ENCODE data around the gene ARPC1B. TPM values are rescaled to one million over a fixed set of nuclear protein-coding genes. Genes with fewer than 3 reads are reported as not detected.
"Not testable (repeated sequence)": the region's sequence is repeated elsewhere in the genome, so short reads cannot be mapped to it uniquely, and the experiment has no call there.

Gene ARPC1B
- total RNA-seq, 1 donor from 2014 or later, result 254 TPM

- Mint-ChIP-seq H3K27me3 (ENCODE audit: insufficient read depth) (no peaks in the 10 kb centered on the region), H3K4me1 (ENCODE audit: low read depth) (peaks cover 40% of the 10 kb centered on the region), H3K36me3 (ENCODE audit: low read depth) (peaks cover 34% of the 10 kb centered on the region), H3K4me3 (peak overlapping the region; percentile 98), H3K9me3 (no peaks in the 10 kb centered on the region), H3K27ac (peak overlapping the region; percentile 98)
- intact Hi-C loops (cut with micrococcal nuclease), result loop anchor here (1.0 to 5.0 kb wide), 4 partner anchors 29 to 1808 kb away; partner anchors contain the start of genes CPSF4, MEPCE, PLOD3 and PTCD1
- DNase-seq (ENCODE audit: low spot score), result peak; percentile 6
Measured at GRCh38 chr7:99409192-99409572, 34.7 kb downstream of the ARPC1B start.

- intact Hi-C loops (cut with micrococcal nuclease), result loop anchor here (1.0 to 5.0 kb wide), 4 partner anchors 28 to 1807 kb away; partner anchors contain the start of genes CPSF4, MEPCE, PLOD3 and PTCD1
- Mint-ChIP-seq H3K36me3 (ENCODE audit: low read depth) (peaks cover 36% of the 10 kb centered on the region), H3K4me1 (ENCODE audit: low read depth) (peaks cover 38% of the 10 kb centered on the region), H3K27ac (peak overlapping the region; percentile 98), H3K9me3 (no peaks in the 10 kb centered on the region), H3K4me3 (peak overlapping the region; percentile 98), H3K27me3 (ENCODE audit: insufficient read depth) (no peaks in the 10 kb centered on the region)
- no peak for DNase-seq (ENCODE audit: low spot score)
Measured at GRCh38 chr7:99409806-99410205, 35.3 kb downstream of the ARPC1B start.

DNA sequence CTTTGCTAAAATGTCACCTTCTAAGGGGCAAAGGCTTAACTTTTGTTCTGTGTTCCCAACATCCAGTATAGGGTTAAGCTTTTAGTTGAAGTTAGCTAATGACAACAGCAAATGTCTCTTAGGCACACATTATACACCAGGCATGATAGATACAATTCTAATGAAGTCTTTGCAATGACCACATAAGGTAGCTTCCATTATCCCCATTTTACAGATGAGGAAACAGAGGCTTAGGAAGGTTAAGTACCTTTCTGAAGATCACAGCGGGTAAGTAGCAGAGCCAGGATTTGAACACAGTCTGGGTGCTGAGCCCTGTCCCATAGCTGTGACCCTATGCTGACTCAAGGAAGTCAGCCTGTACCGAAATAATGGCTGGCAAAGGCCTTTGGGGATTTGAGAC lies 36.1 kb downstream of the ARPC1B start:
- Mint-ChIP-seq H3K9me3 (no peaks in the 10 kb centered on the region), H3K4me3 (peak overlapping the region; percentile 98), H3K4me1 (ENCODE audit: low read depth) (peaks cover 38% of the 10 kb centered on the region), H3K36me3 (ENCODE audit: low read depth) (peaks cover 41% of the 10 kb centered on the region), H3K27ac (peak overlapping the region; percentile 47), H3K27me3 (ENCODE audit: insufficient read depth) (no peaks in the 10 kb centered on the region)
- intact Hi-C loops (cut with micrococcal nuclease), result no loop called here
- DNase-seq (ENCODE audit: low spot score), result no peak

DNA sequence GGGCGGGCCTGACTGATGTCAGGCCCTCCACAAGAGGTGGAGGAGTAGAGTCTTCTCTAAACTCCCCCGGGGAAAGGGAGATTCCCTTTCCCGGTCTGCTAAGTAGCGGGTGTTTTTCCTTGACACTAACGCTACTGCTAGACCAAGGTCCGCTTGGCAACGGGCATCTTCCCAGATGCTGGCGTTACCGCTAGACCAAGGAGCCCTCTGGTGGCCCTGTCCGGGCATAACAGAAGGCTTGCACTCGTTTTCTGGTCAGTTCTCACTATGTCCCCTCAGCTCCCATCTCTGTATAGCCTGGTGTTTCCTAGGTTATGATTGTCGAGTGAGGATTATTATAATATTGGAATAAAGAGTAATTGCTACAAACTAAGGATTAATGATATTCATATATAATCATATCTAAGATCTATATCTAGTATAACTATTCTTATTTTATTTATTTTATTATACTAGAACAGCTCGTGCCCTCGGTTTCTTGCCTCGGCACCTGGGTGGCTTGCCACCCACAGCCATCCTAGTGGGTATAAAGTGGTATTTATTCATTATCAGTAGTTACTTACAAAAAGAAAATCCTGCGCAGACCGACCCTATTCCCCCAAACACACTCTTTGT lies 41.1 kb downstream of the ARPC1B start:
- Mint-ChIP-seq H3K36me3 (ENCODE audit: low read depth) (peaks cover 51% of the 10 kb centered on the region), H3K27ac (peak overlapping the region; percentile 63)
- not testable (repeated sequence) for H3K27me3 Mint-ChIP-seq (ENCODE audit: insufficient read depth); H3K4me1 Mint-ChIP-seq (ENCODE audit: low read depth); DNase-seq (ENCODE audit: low spot score); H3K9me3 Mint-ChIP-seq; H3K4me3 Mint-ChIP-seq
- intact Hi-C loops (cut with micrococcal nuclease), result loop anchor here (1.0 kb wide), 1 partner anchor 50 kb away; no protein-coding TSS in a partner anchor

DNA sequence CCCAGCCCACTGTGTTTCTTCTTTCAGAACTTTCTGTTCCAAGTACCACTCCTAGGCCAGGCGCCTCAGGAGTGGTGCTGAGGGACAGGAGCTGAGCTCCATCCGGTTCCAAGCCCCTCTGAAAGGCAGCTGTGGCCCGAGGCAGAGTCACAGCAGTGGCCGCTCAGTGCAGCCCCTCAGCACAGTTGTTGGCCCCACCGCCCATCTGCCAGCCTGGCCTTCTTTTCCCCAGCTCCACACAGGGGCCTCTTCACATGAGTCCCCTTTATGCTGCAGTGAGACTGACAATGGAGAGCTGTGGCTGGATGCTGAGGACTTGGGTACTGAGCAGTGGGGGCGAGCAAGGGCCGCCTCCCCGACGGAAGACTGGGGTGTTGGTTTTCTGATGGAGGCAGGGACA lies 43.7 kb downstream of the ARPC1B start:
- no peaks in the 10 kb centered on the region for H3K9me3 Mint-ChIP-seq
- H3K4me1 Mint-ChIP-seq (ENCODE audit: low read depth), result peaks cover 5% of the 10 kb centered on the region
- intact Hi-C loops (cut with micrococcal nuclease), result no loop called here
- no peak for DNase-seq (ENCODE audit: low spot score)
- peaks cover 41% of the 10 kb centered on the region for H3K36me3 Mint-ChIP-seq (ENCODE audit: low read depth)
- H3K27me3 Mint-ChIP-seq (ENCODE audit: insufficient read depth), result no peaks in the 10 kb centered on the region
- H3K27ac Mint-ChIP-seq, result no peak overlapping the region
- H3K4me3 Mint-ChIP-seq, result no peak overlapping the region

GRCh38 chr7:99419323-99420021 lies 44.9 kb downstream of the ARPC1B start:
- Mint-ChIP-seq H3K4me3 (no peak overlapping the region), H3K36me3 (ENCODE audit: low read depth) (peaks cover 38% of the 10 kb centered on the region), H3K4me1 (ENCODE audit: low read depth) (peaks cover 5% of the 10 kb centered on the region), H3K27me3 (ENCODE audit: insufficient read depth) (no peaks in the 10 kb centered on the region), H3K27ac (no peak overlapping the region), H3K9me3 (no peaks in the 10 kb centered on the region)
- intact Hi-C loops (cut with micrococcal nuclease), result no loop called here
- no peak for DNase-seq (ENCODE audit: low spot score)

GRCh38 chr7:99420213-99420612 lies 45.7 kb downstream of the ARPC1B start:
- peaks cover 30% of the 10 kb centered on the region for H3K36me3 Mint-ChIP-seq (ENCODE audit: low read depth)
- intact Hi-C loops (cut with micrococcal nuclease), result no loop called here
- H3K27ac Mint-ChIP-seq, result no peak overlapping the region
- H3K27me3 Mint-ChIP-seq (ENCODE audit: insufficient read depth), result no peaks in the 10 kb centered on the region
- no peak overlapping the region for H3K4me3 Mint-ChIP-seq
- DNase-seq (ENCODE audit: low spot score), result no peak
- H3K4me1 Mint-ChIP-seq (ENCODE audit: low read depth), result peaks cover 5% of the 10 kb centered on the region
- no peaks in the 10 kb centered on the region for H3K9me3 Mint-ChIP-seq

DNA sequence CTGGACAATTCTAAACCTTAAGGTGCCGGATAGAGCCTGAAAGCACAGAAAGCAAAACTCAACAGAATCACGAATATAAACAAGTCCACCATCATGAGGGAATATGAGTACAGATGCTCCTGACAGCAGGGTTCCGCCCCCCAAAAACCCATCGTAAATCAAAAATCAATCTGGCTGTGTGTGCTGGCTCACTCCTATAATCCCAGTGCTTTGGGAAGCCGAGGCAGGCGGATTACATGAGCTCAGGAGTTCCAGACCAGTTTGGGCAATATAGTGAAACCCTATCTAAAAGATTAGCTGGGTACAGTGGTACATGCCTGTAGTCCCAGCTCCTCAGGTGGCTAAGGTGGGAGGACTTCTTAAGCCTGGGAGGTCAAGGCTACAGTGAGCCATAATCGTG lies 46.5 kb downstream of the ARPC1B start:
- Mint-ChIP-seq H3K36me3 (ENCODE audit: low read depth) (peaks cover 30% of the 10 kb centered on the region), H3K4me1 (ENCODE audit: low read depth) (peaks cover 3% of the 10 kb centered on the region), H3K9me3 (no peaks in the 10 kb centered on the region), H3K4me3 (no peak overlapping the region), H3K27me3 (ENCODE audit: insufficient read depth) (no peaks in the 10 kb centered on the region), H3K27ac (no peak overlapping the region)
- no peak for DNase-seq (ENCODE audit: low spot score)
- intact Hi-C loops (cut with micrococcal nuclease), result no loop called here

GRCh38 chr7:99422186-99422585 lies 47.7 kb downstream of the ARPC1B start:
- Mint-ChIP-seq H3K27ac (no peak overlapping the region), H3K9me3 (no peaks in the 10 kb centered on the region), H3K4me1 (ENCODE audit: low read depth) (no peaks in the 10 kb centered on the region), H3K36me3 (ENCODE audit: low read depth) (peaks cover 22% of the 10 kb centered on the region), H3K4me3 (no peak overlapping the region), H3K27me3 (ENCODE audit: insufficient read depth) (no peaks in the 10 kb centered on the region)
- no peak for DNase-seq (ENCODE audit: low spot score)
- intact Hi-C loops (cut with micrococcal nuclease), result no loop called here

GRCh38 chr7:99422625-99423024 lies 48.1 kb downstream of the ARPC1B start:
- Mint-ChIP-seq H3K4me1 (ENCODE audit: low read depth) (no peaks in the 10 kb centered on the region), H3K27me3 (ENCODE audit: insufficient read depth) (no peaks in the 10 kb centered on the region), H3K4me3 (no peak overlapping the region), H3K36me3 (ENCODE audit: low read depth) (peaks cover 18% of the 10 kb centered on the region), H3K9me3 (no peaks in the 10 kb centered on the region), H3K27ac (no peak overlapping the region)
- DNase-seq (ENCODE audit: low spot score), result no peak
- intact Hi-C loops (cut with micrococcal nuclease), result no loop called here

DNA sequence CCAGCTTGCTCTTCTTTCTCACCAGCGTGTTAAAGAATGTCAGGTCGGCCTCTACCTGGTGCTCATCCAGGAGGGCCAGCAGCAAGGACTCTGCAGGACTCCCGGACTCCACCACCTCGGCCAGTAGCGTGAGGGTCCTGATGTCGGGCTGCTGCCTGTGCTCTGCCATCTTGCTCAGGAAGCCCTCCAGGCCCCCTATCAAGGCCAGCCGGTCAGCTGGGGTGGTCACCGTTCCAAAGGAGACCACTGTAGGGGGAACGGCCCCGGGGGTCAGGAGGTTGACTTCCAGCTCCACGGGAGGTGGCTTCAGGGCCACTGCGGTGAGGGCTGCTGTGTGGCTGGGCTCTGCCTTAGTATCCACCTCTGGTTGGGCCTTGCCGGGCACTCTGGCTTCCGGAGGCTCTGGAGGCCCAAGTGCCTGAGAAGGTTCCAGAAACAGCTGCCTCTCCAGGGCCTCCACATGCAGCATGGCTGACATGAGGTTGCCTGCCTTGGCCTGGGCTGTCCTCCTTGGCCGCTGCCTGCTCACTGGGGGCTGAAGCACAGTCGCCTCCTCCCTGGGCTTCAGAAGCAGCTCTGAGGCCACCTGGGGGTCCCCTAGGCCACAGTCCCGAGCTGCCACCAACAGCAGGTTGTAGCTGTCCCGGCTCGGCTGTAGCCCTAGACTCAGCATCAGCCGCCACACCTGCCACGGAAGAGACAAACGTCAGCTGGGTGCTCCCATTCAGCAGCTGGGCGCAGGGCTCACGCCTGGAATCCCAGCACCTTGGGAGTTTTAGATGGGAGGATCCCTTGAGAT lies 50.6 kb downstream of the ARPC1B start:
- Mint-ChIP-seq H3K4me3 (no peak overlapping the region), H3K36me3 (ENCODE audit: low read depth) (peaks cover 24% of the 10 kb centered on the region), H3K27me3 (ENCODE audit: insufficient read depth) (no peaks in the 10 kb centered on the region), H3K27ac (no peak overlapping the region), H3K9me3 (no peaks in the 10 kb centered on the region), H3K4me1 (ENCODE audit: low read depth) (no peaks in the 10 kb centered on the region)
- intact Hi-C loops (cut with micrococcal nuclease), result no loop called here
- no peak for DNase-seq (ENCODE audit: low spot score)

DNA sequence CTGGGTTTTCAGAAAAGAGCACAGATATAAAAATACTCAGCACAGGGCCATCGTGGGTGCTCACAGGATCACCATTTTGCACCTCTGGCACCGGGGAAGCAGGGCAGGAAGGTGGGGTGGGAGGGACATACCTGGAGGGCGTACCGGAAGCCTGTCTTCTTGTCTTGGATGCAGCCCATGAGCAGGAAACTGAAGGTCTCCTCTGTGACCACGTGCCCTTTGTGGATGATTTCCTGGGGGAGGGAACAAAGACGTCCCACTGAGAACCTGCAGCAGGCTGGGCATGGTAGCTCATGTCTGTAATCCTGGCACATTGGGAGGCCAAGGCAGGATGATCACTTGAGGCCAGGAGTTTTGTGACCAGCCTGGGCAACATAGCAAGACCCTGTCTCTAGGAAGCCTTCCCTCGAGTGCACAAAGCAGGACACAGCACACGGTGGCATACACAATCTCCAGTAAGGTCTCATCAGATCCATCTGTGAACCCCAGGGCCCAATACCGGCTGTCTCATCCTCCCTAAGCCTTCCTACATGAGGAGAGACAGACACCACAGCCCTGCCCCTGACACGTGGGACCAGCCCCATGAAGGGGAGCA lies 54.5 kb downstream of the ARPC1B start:
- DNase-seq (ENCODE audit: low spot score), result no peak
- H3K9me3 Mint-ChIP-seq, result no peaks in the 10 kb centered on the region
- peaks cover 25% of the 10 kb centered on the region for H3K36me3 Mint-ChIP-seq (ENCODE audit: low read depth)
- no peaks in the 10 kb centered on the region for H3K27me3 Mint-ChIP-seq (ENCODE audit: insufficient read depth)
- intact Hi-C loops (cut with micrococcal nuclease), result no loop called here
- H3K4me1 Mint-ChIP-seq (ENCODE audit: low read depth), result no peaks in the 10 kb centered on the region
- H3K27ac Mint-ChIP-seq, result no peak overlapping the region
- H3K4me3 Mint-ChIP-seq, result no peak overlapping the region

- Mint-ChIP-seq H3K4me1 (ENCODE audit: low read depth) (no peaks in the 10 kb centered on the region), H3K27ac (no peak overlapping the region), H3K9me3 (no peaks in the 10 kb centered on the region), H3K36me3 (ENCODE audit: low read depth) (peaks cover 25% of the 10 kb centered on the region), H3K4me3 (no peak overlapping the region), H3K27me3 (ENCODE audit: insufficient read depth) (no peaks in the 10 kb centered on the region)
- DNase-seq (ENCODE audit: low spot score), result no peak
- intact Hi-C loops (cut with micrococcal nuclease), result no loop called here
Measured at GRCh38 chr7:99429756-99430155, 55.2 kb downstream of the ARPC1B start.

All from activated T-helper 1 cell treated with anti-CD3 and anti-CD28 coated beads, Interleukin-12 subunit alpha, Interleukin-12 subunit beta, Interleukin-2, Interleukin-4 antibody, amounts not matched to agents 30 ng/mL and 10 ng/mL and 1 ng/mL, durations not matched to agents 14 hours and 24 hours and 36 hours (primary cell).